Uterus (tissue), 2 donors: ENCODE data around the gene RAB3GAP1.

Experiments
- POLR2A ChIP-seq, 2 donors: fragments of 450-650 bp; IDR thresholded peaks; one replicate each; pipeline ENCODE4 v1.6.1; 2016; ENCODE audit warnings: antibody characterized with exemption in 2 of 2, mild to moderate bottlenecking in 1 of 2, moderate library complexity in 1 of 2
- TF ChIP-seq, protein P1 (sequence below), 4 experiments: fragments of 200-600 bp in 2 of 4; fragments of 450-650 bp in 2 of 4; sonication (generic) in 2 of 4; IDR thresholded peaks; one replicate each; pipeline ENCODE4 v1.5.1; 2016 to 2019; ENCODE audit warnings: antibody characterized with exemption in 4 of 4, mild to moderate bottlenecking in 2 of 4, moderate library complexity in 1 of 4

DNA sequence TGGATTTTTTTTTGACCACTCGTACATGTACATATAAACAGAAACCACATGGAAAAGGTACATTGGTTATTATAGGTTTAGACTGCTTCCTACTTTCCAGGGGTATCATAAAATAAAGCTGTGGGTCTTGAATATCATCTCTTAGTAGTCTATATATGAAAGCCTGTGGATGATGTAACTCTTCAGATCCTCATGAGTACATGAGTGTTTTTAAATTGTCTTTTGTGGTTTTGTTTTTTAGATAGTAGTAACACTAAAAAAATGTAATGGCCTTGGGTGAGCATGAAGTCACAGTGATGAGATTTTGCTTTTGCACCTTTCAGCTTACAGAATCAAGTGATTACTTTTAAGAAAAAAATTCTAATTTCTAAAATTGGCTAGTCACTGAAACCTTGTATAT, 80.2 kb downstream of the RAB3GAP1 start:
- no peak for TF ChIP-seq POLR2A (IDR thresholded peaks at IDR 0.05)
- TF ChIP-seq, protein P1, sequence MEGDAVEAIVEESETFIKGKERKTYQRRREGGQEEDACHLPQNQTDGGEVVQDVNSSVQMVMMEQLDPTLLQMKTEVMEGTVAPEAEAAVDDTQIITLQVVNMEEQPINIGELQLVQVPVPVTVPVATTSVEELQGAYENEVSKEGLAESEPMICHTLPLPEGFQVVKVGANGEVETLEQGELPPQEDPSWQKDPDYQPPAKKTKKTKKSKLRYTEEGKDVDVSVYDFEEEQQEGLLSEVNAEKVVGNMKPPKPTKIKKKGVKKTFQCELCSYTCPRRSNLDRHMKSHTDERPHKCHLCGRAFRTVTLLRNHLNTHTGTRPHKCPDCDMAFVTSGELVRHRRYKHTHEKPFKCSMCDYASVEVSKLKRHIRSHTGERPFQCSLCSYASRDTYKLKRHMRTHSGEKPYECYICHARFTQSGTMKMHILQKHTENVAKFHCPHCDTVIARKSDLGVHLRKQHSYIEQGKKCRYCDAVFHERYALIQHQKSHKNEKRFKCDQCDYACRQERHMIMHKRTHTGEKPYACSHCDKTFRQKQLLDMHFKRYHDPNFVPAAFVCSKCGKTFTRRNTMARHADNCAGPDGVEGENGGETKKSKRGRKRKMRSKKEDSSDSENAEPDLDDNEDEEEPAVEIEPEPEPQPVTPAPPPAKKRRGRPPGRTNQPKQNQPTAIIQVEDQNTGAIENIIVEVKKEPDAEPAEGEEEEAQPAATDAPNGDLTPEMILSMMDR (IDR thresholded peaks at IDR 0.05) = no peak
